HepG2 (cell line): Measurements from ENCODE around the gene SLCO1C1. TPM values are rescaled to one million over a fixed set of nuclear protein-coding genes. Genes with fewer than 3 reads are reported as not detected.

Experiments
- ATAC-seq: fragments of 200-7000 bp; cut with Tn5 transposase; 3 replicates; pipeline ENCODE4 v1.9.1; 2020; ENCODE audit warnings: mild to moderate bottlenecking, moderate library complexity
- BruUV-seq: library from RNA; stranded (reverse); fragments of 400-500 nt; replicated peaks from 2 replicates; lab custom pipeline; 2021; lab: Mats Ljungman, UMichigan
- CTCF ChIA-PET: fragments of 300-600 bp; formaldehyde crosslinking; extraction: SDS; loops from one replicate; lab custom pipeline; 2021; ENCODE audit warnings: low total read pairs, inconsistent platforms, low intra/inter-chr PET ratio; lab: Yijun Ruan, JAX
- POLR2A ChIA-PET: fragments of 350-600 bp; sonication (Branson Sonifier 250); formaldehyde crosslinking; loops from one replicate; lab custom pipeline; 2020; ENCODE audit warnings: antibody characterized with exemption, inconsistent platforms; lab: Yijun Ruan, JAX
- DNase-seq: peaks from one replicate; pipeline ENCODE4 v3.0.0-alpha.2; 2015; ENCODE audit warnings: low spot score
- FAIRE-seq: peaks from 3 replicates; lab custom pipeline; 2011; peaks lifted over from hg19 to GRCh38; lab: Jason Lieb, UNC
- H2AFZ ChIP-seq: one replicate; pipeline ENCODE4 v1.6.1; 2011; ENCODE audit warnings: low read length, inconsistent platforms
- H3K27ac ChIP-seq: fragments of 300-600 bp; 3 replicates; pipeline ENCODE4 v1.8.0; 2011; ENCODE audit warnings: mixed run types, mild to moderate bottlenecking, mixed read lengths, low read length, inconsistent platforms; ENCODE audit not compliant: insufficient read depth; ENCODE audit errors: extremely low read length
- H3K27me3 ChIP-seq, 2 experiments: fragments of 200-600 bp in 1 of 2; 2 replicates in 1 of 2; 3 replicates in 1 of 2; pipeline versions ENCODE4 v1.6.0 to v1.8.0; 2011; ENCODE audit warnings: low read length in 2 of 2, mild to moderate bottlenecking in 2 of 2, moderate library complexity in 2 of 2, inconsistent platforms in 1 of 2; ENCODE audit not compliant: insufficient read depth in 2 of 2, control insufficient read depth in 1 of 2
- H3K36me3 ChIP-seq, 2 experiments: fragments of 200-600 bp in 1 of 2; replicated peaks in 1 of 2; 2 replicates in 1 of 2; 3 replicates in 1 of 2; pipeline versions ENCODE4 v1.5.1 to v1.8.0; 2011; ENCODE audit warnings: low read length in 2 of 2, inconsistent platforms in 1 of 2; ENCODE audit not compliant: insufficient read depth in 2 of 2, control insufficient read depth in 1 of 2
- H3K4me1 ChIP-seq: 2 replicates; pipeline ENCODE4 v1.5.1; 2012; ENCODE audit warnings: low read length, inconsistent platforms; ENCODE audit not compliant: insufficient read depth
- H3K4me2 ChIP-seq: 2 replicates; pipeline ENCODE4 v1.6.0; 2011; ENCODE audit warnings: low read depth, low read length, inconsistent platforms
- H3K4me3 ChIP-seq, 3 experiments: fragments of 200-600 bp in 1 of 3; sonication (generic), shearing (Covaris generic) in 1 of 3; replicated peaks in 1 of 3; 2 replicates each; pipeline ENCODE4 v1.5.1; 2011 to 2016; ENCODE audit warnings: low read length in 3 of 3, inconsistent platforms in 2 of 3, low read depth in 2 of 3, mild to moderate bottlenecking in 2 of 3, control low read depth in 1 of 3, mixed read lengths in 1 of 3; ENCODE audit not compliant: insufficient read depth in 1 of 3
- H3K79me2 ChIP-seq: one replicate; pipeline ENCODE4 v1.6.1; 2011; ENCODE audit warnings: low read length, inconsistent platforms; ENCODE audit not compliant: insufficient read depth
- H3K9ac ChIP-seq: 2 replicates; pipeline ENCODE4 v1.6.0; 2011; ENCODE audit warnings: mild to moderate bottlenecking, low read depth, low read length, inconsistent platforms; ENCODE audit not compliant: insufficient read depth
- H3K9me3 ChIP-seq: 2 replicates; pipeline ENCODE4 v1.5.1; 2012; ENCODE audit warnings: mild to moderate bottlenecking, low read length
- H4K20me1 ChIP-seq: 2 replicates; pipeline ENCODE4 v1.6.0; 2011; ENCODE audit warnings: inconsistent platforms, mild to moderate bottlenecking, low read length, moderate library complexity; ENCODE audit not compliant: insufficient read depth
- BHLHE40 ChIP-seq: IDR thresholded peaks from 2 replicates; pipeline ENCODE4 v1.6.1; 2011; ENCODE audit warnings: low read length, improper control_type of control experiment
- CREB1 ChIP-seq, 2 experiments: fragments of 450-650 bp in 1 of 2; IDR thresholded peaks; 2 replicates each; pipeline ENCODE4 v1.6.1; 2016 to 2017; ENCODE audit warnings: control low read depth in 1 of 2, mild to moderate bottlenecking in 1 of 2, missing compliant biosample characterization in 1 of 2, missing genetic modification characterization in 1 of 2
- MBD4 ChIP-seq: IDR thresholded peaks from 2 replicates; pipeline ENCODE4 v1.6.1; 2012; ENCODE audit warnings: low read length, inconsistent platforms, borderline replicate concordance
- RXRA ChIP-seq: sonication (generic); formaldehyde crosslinking; IDR thresholded peaks from 2 replicates; pipeline ENCODE4 v1.5.1; 2020; ENCODE audit warnings: missing genetic modification reagents
- SKIL ChIP-seq: sonication (generic); formaldehyde crosslinking; IDR thresholded peaks from 2 replicates; pipeline ENCODE4 v1.8.0; 2022; ENCODE audit warnings: missing genetic modification reagents, mild to moderate bottlenecking, moderate library complexity, borderline replicate concordance
- TRIM22 ChIP-seq: fragments of 450-650 bp; IDR thresholded peaks from 2 replicates; pipeline ENCODE4 v1.6.1; 2017
- ZBTB37 ChIP-seq: sonication (generic); formaldehyde crosslinking; IDR thresholded peaks from 2 replicates; pipeline ENCODE4 v1.4.0; 2020; ENCODE audit warnings: mild to moderate bottlenecking, missing genetic modification reagents
- ZFP37 ChIP-seq: sonication (generic); formaldehyde crosslinking; IDR thresholded peaks from 2 replicates; pipeline ENCODE4 v1.4.0; 2020; ENCODE audit warnings: missing genetic modification reagents, borderline replicate concordance
- ZNF512 ChIP-seq: sonication (generic); formaldehyde crosslinking; IDR thresholded peaks from 2 replicates; pipeline ENCODE4 v1.4.0; 2020; ENCODE audit warnings: mild to moderate bottlenecking, missing genetic modification reagents
- ZNF580 ChIP-seq: IDR thresholded peaks from 2 replicates; pipeline ENCODE4 v1.6.1; 2016; ENCODE audit warnings: low read depth, borderline replicate concordance
- ZNF629 ChIP-seq: sonication (generic); formaldehyde crosslinking; conservative IDR thresholded peaks from 2 replicates; pipeline ENCODE4 v1.5.0; 2020; ENCODE audit warnings: missing genetic modification reagents
- WGBS: methylation state at CpG from one replicate; pipeline ENCODE4 v1.1.6; 2017; ENCODE audit warnings: low lambda C conversion rate; 5-methylcytosine and 5-hydroxymethylcytosine counted together
- in situ Hi-C: cut with HindIII; loops from 2 replicates; pipeline ENCODE4 v1.10.0; 2017; ENCODE audit warnings: low pct_unique_long_range_greater_than_20kb; ENCODE audit not compliant: extremely low pct_ligation_motif_present
- intact Hi-C: fragments of 100-400 bp; cut with micrococcal nuclease; formaldehyde crosslinking; loops from one replicate; pipeline ENCODE4 v1.10.0; 2022; ENCODE audit not compliant: unreplicated experiment
- polyA plus RNA-seq, 8 experiments: library from polyadenylated mRNA; depleted of rRNA in 3 of 8; stranded (reverse) in 7 of 8; unstranded in 1 of 8; fragments of >200 nt; fragmentation: Illumina TruSeq in 4 of 8; extraction: Trizol in 4 of 8; gene quantifications; 2 replicates each; pipeline versions ENCODE4 v1.2.1 to v1.2.3, GENCODE V29; 2011 to 2016; ENCODE audit warnings: low read depth in 4 of 8, missing spikeins in 1 of 8, mixed read lengths in 1 of 8; ENCODE audit not compliant: insufficient read depth in 1 of 8
- total RNA-seq, 5 experiments: library from RNA; depleted of rRNA; stranded (reverse); fragments of >200 nt; fragmentation: Illumina TruSeq; extraction: Trizol; gene quantifications; 2 replicates each; pipeline ENCODE4 v1.2.3, GENCODE V29; 2016; ENCODE audit warnings: low read depth in 1 of 5

SLCO1C1 gene
- total and polyA plus RNA-seq, 2 of the 13 experiments (the other 11 are each of a cell fraction or from before 2014, with no cell fraction given), result not detected

- TF ChIP-seq MBD4 (no peak), CREB1 (IDR thresholded peaks at IDR 0.05) (no peak), CREB1 (CRISPR knock-in tag; IDR thresholded peaks at IDR 0.05) (no peak), ZNF580 (no peak), ZBTB37 (CRISPR knock-in tag) (no peak), SKIL (no peak), ZNF512 (CRISPR knock-in tag) (no peak), ZFP37 (CRISPR knock-in tag) (no peak), TRIM22 (no peak), RXRA (CRISPR knock-in tag) (no peak), BHLHE40 (no peak), ZNF629 (CRISPR knock-in tag) (no peak)
- no peaks in the 10 kb centered on the region for H3K36me3 ChIP-seq
- ChIA-PET CTCF (no interaction called here), POLR2A (no interaction called here)
- H3K79me2 ChIP-seq, result no peaks in the 10 kb centered on the region
- peaks cover 37% of the 10 kb centered on the region for H3K4me1 ChIP-seq
- H2AFZ ChIP-seq, result no peak overlapping the region
- intact Hi-C loops, result no loop called here
- no peak overlapping the region for H3K4me2 ChIP-seq
- no peaks in the 10 kb centered on the region for H3K9me3 ChIP-seq
- H4K20me1 ChIP-seq, result no peaks in the 10 kb centered on the region
- in situ Hi-C loops, result no loop called here
- no peak overlapping the region for H3K4me3 ChIP-seq
- ATAC-seq (no peak), FAIRE-seq (no peak), DNase-seq (no peak)
- WGBS, result 98% methylated on average over 2 of the region's 2 CpGs
- H3K27ac ChIP-seq, result no peak overlapping the region
- H3K9ac ChIP-seq, result no peak overlapping the region
- H3K27me3 ChIP-seq, result no peaks in the 10 kb centered on the region
- no TSS peak for BruUV-seq
Measured at GRCh38 chr12:20653871-20654270, 41.3 kb upstream of the SLCO1C1 start.
